UCSD-AML1 (cell line): Measurements from ENCODE around the gene ARMH4.

Source experiments
- DNase-seq: peaks from one replicate; lab custom pipeline; 2025; ENCODE audit not compliant: unreplicated experiment; lab: John Stamatoyannopoulos, UW

The ARMH4 gene, protein sequence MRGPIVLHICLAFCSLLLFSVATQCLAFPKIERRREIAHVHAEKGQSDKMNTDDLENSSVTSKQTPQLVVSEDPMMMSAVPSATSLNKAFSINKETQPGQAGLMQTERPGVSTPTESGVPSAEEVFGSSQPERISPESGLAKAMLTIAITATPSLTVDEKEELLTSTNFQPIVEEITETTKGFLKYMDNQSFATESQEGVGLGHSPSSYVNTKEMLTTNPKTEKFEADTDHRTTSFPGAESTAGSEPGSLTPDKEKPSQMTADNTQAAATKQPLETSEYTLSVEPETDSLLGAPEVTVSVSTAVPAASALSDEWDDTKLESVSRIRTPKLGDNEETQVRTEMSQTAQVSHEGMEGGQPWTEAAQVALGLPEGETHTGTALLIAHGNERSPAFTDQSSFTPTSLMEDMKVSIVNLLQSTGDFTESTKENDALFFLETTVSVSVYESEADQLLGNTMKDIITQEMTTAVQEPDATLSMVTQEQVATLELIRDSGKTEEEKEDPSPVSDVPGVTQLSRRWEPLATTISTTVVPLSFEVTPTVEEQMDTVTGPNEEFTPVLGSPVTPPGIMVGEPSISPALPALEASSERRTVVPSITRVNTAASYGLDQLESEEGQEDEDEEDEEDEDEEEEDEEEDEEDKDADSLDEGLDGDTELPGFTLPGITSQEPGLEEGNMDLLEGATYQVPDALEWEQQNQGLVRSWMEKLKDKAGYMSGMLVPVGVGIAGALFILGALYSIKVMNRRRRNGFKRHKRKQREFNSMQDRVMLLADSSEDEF

DNA sequence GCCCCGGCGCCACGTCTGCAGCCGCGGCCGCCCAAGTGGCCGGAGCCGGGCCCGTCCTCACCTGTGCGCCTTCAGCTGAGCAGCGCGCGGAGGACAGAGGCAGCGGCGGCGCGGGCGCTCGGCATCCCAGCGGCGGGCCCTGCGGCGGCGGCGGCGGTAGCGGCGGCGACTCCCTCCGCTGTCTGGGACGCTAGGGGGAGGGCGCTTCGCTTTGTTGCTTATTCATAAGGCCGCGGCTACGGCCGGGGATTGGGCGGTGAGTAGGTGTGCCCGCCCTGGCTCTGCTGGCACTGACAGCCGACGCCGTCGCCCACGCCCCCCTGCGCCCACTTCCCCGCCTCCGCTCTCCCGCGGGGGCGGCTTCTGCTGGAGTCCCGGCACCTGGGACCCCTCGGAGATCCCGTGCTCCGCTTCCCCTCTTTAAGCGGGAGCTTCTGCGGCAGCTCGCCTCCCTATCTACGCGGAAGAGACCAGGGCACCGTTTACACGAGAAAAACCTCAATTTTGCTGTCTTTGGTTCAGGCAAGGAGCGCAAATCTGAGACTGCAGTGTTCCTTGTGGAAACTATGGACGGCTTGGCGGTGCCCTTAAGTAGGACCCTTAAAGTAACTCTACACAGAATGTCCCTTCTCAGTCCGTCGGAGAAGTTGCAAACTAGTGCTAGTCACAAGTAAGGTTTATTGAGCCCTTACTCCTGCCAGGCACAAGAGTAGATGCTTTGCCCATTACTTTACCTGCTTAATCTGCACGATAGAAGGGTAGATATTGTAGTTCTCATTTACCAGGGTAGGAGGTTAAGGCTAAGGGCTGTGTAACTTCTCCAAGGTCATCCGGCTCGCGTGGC is at the start of gene ARMH4:
TSS of gene ARMH4 (minus strand) at position 200 of the 844 bp plus-strand sequence. CDS start 12,855 bp downstream, outside the sequence.
- DNase-seq = peak; percentile 60

DNA sequence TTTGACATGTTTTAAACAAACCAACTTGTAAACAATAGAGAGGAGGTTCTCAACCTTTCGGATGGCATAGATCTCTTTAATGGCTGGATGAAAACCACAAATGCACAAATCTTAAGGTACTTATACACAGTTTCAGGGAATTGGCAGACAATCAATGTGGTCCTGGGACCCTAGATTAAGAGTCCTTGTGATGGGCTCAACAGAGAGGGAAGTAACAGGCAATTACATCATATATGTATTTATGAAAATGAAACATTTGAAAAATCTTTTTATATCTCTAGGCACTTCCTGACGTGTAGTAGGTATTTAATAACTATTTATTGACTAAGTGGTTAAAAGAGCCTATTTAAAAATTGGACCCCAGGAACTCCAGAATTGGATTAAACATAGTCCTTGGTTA is 48.8 kb upstream of the ARMH4 start:
- DNase-seq = no peak

DNA sequence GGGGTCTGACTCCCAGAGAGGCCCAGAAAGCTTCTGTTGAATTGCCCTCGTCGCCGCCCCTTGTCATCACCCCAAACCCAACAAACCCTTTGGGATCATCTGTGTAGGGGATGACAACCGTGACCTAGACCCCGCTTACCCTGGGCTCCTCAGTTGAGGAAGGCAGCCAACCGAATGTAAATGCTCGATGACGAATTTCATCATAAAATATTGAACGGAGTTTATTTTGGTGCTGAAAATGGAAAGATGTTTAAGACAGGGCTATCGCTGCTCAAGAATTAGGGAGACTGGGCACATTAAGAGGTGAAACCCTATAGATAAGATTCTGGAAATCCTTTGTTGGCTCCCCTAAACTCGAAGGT is 48.4 kb upstream of the ARMH4 start:
- DNase-seq = no peak

DNA sequence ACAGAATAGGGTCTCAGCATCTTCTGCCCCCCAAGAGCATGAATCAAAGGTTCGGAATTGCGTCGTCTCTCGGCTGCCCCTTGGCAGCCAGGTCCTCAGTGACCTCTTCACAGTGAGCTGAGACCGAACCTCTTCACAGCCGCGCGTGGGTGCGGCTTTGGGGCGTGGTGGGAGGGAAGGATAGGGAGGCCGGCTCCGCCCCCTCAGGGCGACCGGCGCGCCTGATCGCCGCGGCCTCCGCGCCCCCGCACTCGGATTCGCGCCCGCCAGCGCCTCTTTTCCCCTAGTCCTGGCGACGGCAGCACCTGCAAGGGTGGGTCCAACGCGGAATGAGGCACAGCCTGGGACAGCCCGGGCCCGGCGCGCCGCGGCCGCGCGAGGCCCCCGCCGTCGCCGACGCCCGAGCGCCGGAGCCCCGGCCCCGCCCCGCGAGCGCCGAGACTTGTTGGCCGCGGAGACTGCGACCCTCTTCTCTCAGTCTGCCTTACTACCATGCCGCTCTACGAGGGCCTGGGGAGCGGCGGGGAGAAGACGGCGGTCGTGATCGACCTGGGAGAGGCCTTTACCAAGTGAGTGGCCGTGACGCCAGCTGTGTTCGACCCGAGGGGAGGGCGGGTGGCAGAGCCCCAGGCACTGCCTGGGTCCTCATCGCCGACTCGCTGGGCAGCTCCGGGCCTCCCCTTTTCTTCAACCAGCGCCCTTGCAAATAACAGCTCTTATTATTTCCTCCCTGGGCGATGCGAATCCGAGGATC is 47.9 kb upstream of the ARMH4 start, which contains the start of gene ACTR10:
TSS of gene ACTR10 (plus strand) at position 424 of the 754 bp plus-strand sequence. CDS start at position 493, 69 bp downstream.
- DNase-seq = peak; percentile 90

DNA sequence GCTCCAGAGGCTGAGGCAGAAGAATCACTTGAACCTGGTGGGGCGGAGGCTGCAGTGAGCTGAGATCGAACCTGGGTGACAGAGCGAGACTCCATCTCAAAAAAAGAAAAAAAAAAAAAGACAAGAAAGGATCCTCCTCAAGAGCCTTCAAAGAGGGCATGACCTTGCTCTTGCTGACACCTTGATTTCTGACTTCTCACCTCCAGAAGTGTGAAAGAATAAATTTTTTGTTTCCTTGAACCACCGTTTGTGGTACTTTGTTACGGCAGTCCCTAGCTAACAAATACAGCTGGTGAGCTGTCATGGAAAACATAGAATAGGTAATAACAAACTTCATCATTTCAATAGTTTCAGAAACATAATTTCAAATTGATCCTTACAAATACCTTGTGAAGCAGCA is 46.1 kb upstream of the ARMH4 start:
- no peak for DNase-seq

DNA sequence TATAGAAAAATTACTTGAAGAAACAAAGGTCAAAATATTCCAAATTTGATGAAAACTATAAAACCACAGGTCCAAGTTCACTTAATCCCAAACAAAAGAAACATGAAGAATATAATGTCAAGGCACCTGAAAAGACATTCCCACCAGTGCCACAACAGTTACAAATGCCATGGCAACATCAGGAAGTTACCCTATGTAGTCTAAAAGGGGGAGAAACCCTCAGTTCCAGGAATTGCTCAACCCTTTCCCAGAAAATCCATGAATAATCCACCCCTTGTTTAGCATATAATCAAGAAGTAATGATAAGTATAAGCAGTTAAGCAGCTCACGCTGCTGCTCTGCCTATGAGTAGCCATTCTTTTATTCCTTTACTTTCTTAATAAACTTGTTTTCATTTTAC is 44.2 kb upstream of the ARMH4 start:
- DNase-seq = no peak

DNA sequence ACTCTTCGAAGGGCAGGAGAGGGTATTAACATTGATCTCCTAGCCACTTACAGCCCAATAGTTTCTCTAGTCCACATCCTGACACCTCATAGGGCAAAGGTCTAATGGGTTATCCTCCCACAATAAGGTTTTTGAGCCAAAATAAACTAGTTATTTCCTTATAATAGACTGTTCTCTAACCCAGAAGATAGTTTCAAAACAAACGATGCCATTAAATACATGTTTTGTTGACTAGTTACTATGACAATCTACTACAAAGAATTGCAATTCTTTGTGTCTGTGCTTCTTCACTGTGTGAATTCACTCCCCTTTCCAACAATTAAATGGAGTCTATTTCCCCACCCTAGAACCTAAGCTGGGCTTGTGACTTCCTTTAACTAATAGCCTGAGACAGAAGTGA is 41.5 kb upstream of the ARMH4 start:
- no peak for DNase-seq

DNA sequence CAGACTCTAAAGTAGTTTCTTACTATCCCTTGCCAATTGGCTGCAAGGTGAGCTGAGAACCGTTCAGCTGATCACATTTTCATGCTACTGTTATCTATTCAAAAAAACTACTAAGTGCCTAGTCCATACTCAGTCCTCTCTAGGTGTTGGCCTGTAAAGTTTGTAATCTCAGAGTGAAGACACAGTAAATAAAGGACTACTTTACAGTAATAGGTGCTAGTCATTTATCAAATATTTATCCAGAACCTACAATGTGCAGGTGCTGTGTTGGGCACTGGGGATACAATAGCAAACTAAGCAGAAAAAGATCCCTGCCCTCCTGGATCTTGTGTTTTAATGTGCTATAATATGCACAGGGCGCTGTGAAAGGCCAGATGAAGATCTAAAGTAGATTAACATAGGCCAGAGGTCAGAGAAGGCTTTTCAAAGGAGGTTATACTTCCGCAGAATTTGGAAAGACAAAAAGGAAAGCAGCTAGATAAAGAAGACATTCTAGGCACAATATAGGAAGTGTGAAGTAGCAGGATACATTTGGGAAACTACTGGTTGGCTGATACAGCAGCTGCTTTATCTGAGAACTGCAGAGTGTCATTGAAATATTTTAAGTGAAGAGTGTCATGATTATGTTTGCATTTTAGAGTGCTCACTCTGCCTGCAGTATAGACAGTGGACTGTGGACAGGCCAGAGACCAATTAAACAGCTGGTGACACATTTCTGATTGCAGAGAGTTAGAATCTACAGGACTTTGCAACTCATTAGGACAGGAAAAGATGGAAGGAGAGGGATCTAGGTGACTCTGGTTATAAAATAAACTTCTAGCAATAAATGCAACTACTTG is 40.0 kb upstream of the ARMH4 start:
- DNase-seq = no peak

DNA sequence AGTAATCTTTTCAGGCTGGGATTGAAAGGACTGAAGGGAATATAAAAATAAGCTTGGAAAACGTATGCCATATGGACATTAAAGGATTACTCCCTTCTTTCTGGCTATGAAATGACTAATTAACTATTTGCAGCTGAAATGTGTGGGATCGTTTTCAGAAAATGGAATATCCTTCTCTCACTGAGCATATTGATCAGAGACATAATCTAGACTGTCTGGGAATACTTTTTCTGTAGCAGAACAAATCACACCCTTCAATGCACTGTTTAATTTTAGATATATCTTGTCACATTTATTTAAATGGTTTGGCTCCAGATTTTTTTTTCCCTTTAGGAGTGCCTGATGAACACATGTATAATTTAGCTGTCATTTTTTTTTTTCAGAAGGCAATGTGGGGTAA is 37.2 kb upstream of the ARMH4 start:
- DNase-seq = no peak

DNA sequence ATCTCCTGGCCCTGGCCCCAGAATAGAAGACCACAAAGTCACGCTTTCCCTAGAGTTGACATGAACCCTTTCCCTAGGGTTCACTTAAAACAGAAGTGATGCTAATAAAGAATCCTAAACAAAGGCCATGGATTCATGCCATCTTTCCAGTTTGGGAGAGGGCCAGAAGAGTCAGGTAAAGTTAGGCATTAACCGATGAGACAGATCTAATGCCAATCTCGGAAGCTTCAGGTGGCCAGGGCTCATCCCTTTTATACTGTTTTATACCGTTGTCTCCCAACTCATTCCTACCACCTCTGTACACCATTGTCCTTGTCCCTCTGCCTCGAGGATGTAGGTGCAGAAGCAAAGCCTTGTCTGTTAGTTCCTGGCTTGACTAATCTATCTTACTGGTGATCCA is 25.1 kb upstream of the ARMH4 start:
- no peak for DNase-seq

DNA sequence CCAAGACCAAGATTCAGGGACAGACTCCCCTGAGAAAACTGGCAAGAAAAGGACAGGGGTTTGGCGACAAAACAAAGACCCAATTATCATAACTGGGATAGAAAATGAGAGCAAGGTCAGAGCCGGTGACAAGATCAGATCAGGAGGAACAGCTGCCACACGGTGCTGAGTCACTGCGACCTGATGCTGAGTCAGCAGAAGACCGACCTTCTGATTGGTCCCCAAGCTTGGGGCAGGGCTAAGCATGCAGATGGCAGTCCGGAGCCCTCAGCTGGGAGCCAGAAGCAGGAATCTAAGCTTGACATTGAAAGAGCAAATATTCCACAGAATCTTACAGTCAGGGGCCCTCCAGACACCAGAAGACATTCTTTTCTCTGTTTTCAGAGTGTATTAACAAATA is 19.1 kb upstream of the ARMH4 start:
- DNase-seq = peak; percentile 47

DNA sequence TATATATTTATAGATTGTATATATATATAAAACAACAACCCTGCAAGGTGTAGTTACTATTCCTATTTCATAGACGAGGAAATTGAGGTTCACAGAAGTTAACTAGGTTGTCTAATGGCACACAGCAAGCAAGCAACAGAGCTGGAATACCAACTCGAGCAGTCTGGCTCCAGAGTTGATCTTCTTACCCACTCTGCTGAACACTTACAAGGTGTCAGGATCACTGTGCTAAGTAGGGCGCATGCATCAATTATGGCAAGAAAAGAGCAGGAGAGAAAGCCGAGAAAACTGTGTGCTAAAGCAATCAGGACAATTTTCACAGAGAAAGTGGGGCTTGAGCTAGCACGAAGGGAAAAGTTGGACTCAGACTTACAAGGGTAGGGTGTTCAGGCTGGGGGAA is 15.9 kb upstream of the ARMH4 start:
- DNase-seq = no peak

DNA sequence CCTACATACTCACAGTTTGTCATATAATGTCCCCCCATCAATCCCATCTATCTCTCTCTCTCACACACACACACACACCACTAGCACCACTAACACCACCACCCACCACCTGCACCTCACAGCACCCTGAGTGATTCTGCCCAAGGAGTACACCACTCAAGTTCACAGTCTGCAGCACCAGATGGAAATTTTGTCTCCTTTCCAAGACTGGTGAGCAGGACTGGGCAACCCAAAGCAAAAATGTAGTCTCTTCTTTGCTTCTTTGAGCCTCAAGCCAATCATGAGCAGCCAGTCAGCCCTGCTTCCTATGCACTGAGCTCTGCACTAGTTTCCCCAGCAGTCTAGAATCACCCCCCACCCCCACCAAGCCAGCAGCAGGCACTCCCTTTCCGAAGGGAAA is 15.0 kb upstream of the ARMH4 start:
- DNase-seq = no peak

DNA sequence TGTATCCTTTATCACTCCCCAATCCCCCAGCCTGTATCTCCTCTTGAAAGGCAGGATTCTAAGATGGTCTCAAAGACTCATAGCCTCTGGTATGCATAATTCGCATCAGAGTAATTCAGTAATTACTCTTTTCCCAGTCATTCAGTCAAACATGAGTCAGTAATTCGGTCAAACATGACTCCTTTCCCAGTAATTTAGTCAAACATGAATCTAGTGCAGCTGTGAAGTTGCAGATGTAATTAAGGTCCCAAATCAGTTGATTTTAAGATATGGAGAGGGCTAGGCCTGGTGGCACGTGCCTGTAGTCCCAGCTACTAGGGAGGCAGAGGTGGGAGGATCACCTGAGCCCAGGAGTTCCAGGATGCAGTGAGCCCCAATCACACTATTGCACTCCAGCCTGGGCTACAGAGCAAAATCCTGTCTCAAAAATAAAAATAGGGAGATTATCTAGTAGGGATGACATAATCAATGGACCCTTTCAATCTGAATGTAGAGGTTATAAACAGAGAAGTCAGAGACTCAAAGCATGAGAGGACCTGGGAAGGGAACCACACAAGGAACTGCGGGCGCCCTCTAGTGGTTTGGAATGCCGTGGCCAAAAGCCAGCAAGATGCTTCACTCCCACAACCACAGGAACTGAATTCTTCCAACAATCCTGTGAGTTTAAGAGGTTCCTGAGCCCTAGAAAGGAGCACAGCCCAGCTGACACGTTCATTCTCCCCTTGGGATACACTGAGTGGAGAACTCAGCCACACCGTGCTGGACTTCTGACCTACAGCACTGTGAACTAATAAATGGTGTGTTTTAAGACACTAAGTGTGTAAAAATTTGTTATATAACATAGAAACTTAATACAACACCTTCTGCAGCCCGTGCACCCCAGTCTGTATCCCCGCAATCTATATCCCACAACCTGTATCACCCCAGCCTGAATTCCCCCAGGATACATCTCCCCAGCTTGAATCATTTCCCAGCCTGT is 14.3 kb upstream of the ARMH4 start:
- DNase-seq = peak; percentile 75

DNA sequence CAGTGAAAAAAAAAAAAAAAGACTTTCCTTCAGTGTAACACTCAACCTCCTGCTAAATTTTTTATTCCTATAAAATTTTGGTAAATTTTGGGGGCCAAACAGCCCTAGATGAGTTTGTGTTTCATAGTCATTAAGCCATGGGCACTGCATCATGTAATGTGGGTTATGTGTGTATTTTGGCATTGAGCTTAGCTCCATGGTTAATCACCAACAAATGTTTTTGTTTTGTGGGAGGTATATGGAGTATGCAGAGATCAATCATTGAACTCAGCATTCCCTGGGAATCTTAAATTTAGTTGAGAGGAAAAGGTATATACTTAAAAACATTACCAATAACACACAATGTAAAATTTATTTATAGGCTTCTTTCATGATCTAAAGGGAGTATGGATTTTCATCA is 8.5 kb upstream of the ARMH4 start:
- no peak for DNase-seq

DNA sequence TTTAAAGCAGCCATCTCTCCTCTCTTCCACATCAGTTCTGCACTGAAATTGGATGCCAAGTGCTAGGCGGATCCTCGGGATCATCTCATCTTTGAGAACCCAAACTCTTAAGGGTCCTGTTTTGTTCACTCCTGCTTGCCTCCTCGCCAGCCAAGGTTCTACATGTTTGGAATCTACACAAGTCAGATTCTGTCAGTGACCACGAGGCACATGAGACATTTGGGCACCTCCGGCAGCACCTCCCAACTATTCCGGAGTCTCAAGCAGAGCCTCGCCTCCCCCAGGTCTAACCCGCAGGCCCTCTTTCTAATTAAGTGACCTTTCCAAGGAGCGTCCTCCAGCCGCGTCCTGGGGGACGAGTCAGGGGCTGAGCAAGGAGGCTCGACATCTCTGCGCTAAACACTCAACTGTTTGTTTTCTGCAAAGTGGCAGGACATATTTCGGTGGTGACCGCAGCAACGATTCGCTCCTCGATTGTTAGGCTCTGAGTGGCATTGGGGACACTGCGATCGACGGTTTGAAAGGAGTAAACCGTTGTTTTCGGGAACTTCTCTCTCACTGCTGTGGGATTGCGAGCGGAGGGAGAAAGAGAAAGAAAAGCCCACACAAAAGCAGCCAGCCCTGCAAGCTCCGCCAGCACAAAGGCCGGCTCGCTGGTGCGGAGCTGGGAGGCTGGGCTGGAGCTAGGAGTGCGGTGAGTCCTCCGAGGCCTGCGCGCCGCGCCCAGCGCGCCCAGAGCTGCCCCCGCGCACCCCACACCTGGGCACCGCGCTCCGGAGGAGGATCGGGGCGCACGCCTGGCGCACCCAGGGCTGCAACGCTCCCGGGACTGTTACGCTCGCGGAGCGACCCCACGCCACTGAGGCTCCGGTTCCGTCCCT is 640 bp downstream of the ARMH4 start:
- DNase-seq = no peak

DNA sequence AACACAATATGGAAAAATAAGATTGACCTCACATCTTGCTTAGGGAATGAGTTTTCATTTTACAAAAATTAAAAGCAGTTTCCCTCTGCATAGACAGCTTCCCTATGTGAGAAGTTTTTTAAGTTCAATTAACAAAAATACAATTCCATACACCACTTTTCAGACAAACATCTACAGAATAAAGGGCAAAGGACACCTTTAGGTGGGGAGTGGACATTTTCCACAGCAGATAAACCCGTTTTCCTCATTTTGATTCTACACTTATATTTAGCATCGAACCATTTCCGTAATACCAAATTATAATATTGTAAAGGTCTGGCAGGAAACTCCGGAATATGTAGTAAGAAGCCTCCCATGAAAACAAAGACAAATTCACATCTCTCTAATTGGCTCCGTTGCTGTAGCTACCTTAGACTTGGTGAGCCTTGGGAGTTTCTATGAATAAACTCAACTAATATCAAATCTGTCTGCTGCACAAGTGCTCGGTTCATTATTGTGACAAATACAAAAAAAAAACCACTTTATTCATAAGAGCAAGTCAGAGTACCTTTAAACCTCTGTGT is 1.7 kb downstream of the ARMH4 start:
- no peak for DNase-seq
